MG63 (cell line): ENCODE measurements around the gene MFNG. TPM values are rescaled to one million over a fixed set of nuclear protein-coding genes. Genes with fewer than 3 reads are reported as not detected.

Source experiments
- total RNA-seq: library from RNA; depleted of rRNA; stranded (reverse); fragments of >200 nt; shearing (Covaris generic); gene quantifications from 2 replicates; pipeline ENCODE4 v1.2.3, GENCODE V29; 2014; ENCODE audit warnings: low replicate concordance; rRNA removed

Gene MFNG
- total RNA-seq, 1 experiment from 2014 or later: 0.66 TPM

Other genes starting within 250 kb of the MFNG start
- gene RAC2, start 242.1 kb downstream of the MFNG start, total RNA-seq: not detected in 2 replicates
- 0.36 TPM in 1 of 2 replicates, not detected in the other for gene CYTH4, start 203.9 kb downstream of the MFNG start, total RNA-seq
- gene ELFN2, start 58.9 kb downstream of the MFNG start, total RNA-seq: 0.07 TPM in 1 of 2 replicates, not detected in the other
- 17.1 and 18.9 TPM in 2 replicates for gene CARD10, start 33.0 kb upstream of the MFNG start, total RNA-seq
- gene CDC42EP1, start 74.1 kb upstream of the MFNG start, total RNA-seq: 31.6 and 38.5 TPM in 2 replicates
- gene LGALS2, start 93.7 kb upstream of the MFNG start, total RNA-seq: not detected in 2 replicates
- gene GGA1, start 122.5 kb upstream of the MFNG start, total RNA-seq: 13.8 and 33.2 TPM in 2 replicates
- gene SH3BP1, start 153.3 kb upstream of the MFNG start, total RNA-seq: 0.95 TPM in 1 of 2 replicates, not detected in the other
- gene PDXP, start 172.3 kb upstream of the MFNG start, total RNA-seq: 18.0 and 24.2 TPM in 2 replicates
- 3,913 and 4,947 TPM in 2 replicates for gene LGALS1, start 189.3 kb upstream of the MFNG start, total RNA-seq
- gene NOL12, start 200.0 kb upstream of the MFNG start, total RNA-seq: 61.0 and 111 TPM in 2 replicates
- gene TRIOBP, start 210.7 kb upstream of the MFNG start, total RNA-seq: 154 and 194 TPM in 2 replicates